GM12891 (cell line): ENCODE results near the gene PIBF1.
"Not testable (repeated sequence)": the region's sequence is repeated elsewhere in the genome, so short reads cannot be mapped to it uniquely, and the experiment has no call there.

Experiments used
- DNase-seq: peaks from one replicate; pipeline ENCODE4 v3.0.0; 2011; ENCODE audit warnings: low spot score; ENCODE audit not compliant: insufficient read length
- FAIRE-seq: peaks from 2 replicates; lab custom pipeline; 2011; peaks lifted over from hg19 to GRCh38; lab: Jason Lieb, UNC
- PAX5 ChIP-seq: IDR thresholded peaks from 2 replicates; pipeline ENCODE4 v1.6.1; 2011; ENCODE audit warnings: low read length, moderate library complexity, mild to moderate bottlenecking; ENCODE audit not compliant: insufficient read depth, severe bottlenecking
- POLR2A ChIP-seq: IDR thresholded peaks from 2 replicates; pipeline ENCODE4 v1.6.1; 2011; ENCODE audit warnings: low read depth, low read length, control low read depth
- POLR2AphosphoS5 ChIP-seq: IDR thresholded peaks from 2 replicates; pipeline ENCODE4 v1.6.1; 2011; ENCODE audit warnings: low read depth, low read length, control low read depth
- POU2F2 ChIP-seq: IDR thresholded peaks from 2 replicates; pipeline ENCODE4 v1.6.1; 2011; ENCODE audit warnings: low read depth, mild to moderate bottlenecking, control low read depth, low read length, moderate library complexity
- SPI1 ChIP-seq: IDR thresholded peaks from 2 replicates; pipeline ENCODE4 v1.6.1; 2011; ENCODE audit warnings: low read depth, low read length, control low read depth
- TAF1 ChIP-seq: IDR thresholded peaks from 2 replicates; pipeline ENCODE4 v1.6.1; 2011; ENCODE audit warnings: low read depth, low read length, control low read depth

Gene PIBF1

GRCh38 chr13:72889495-72889894 is 107.6 kb downstream of the PIBF1 start:
- DNase-seq, result no peak
- FAIRE-seq, result no peak
- TF ChIP-seq PAX5, result no peak
- no peak for TF ChIP-seq SPI1
- TF ChIP-seq POLR2A, result no peak
- no peak for TF ChIP-seq POLR2AphosphoS5
- no peak for TF ChIP-seq POU2F2
- TF ChIP-seq TAF1, result no peak

GRCh38 chr13:72890546-72890945 is 108.6 kb downstream of the PIBF1 start:
- FAIRE-seq, result no peak
- TF ChIP-seq PAX5 (no peak), POU2F2 (no peak), SPI1 (no peak), POLR2A (no peak), POLR2AphosphoS5 (no peak), TAF1 (no peak)
- no peak for DNase-seq

- no peak for FAIRE-seq
Measured at GRCh38 chr13:72891423-72891822, 109.5 kb downstream of the PIBF1 start.

GRCh38 chr13:72896869-72897268 is 114.9 kb downstream of the PIBF1 start:
- no peak for FAIRE-seq
- DNase-seq, result no peak
- TF ChIP-seq TAF1 (no peak), POLR2AphosphoS5 (no peak), POLR2A (no peak), PAX5 (no peak), SPI1 (no peak), POU2F2 (no peak)

More at GRCh38 chr13:72891423-72891822, 109.5 kb downstream of the PIBF1 start:
- no peak for DNase-seq
- no peak for TF ChIP-seq POLR2AphosphoS5
- no peak for TF ChIP-seq SPI1
- no peak for TF ChIP-seq POU2F2
- TF ChIP-seq TAF1, result no peak
- TF ChIP-seq POLR2A, result no peak
- no peak for TF ChIP-seq PAX5

- not testable (repeated sequence) for FAIRE-seq, DNase-seq
Measured at GRCh38 chr13:72901546-72901945, 119.6 kb downstream of the PIBF1 start.

GRCh38 chr13:72908416-72908815 is 126.5 kb downstream of the PIBF1 start:
- FAIRE-seq (no peak), DNase-seq (no peak)

GRCh38 chr13:72911981-72912380 is 130.0 kb downstream of the PIBF1 start:
- FAIRE-seq, result no peak
- no peak for DNase-seq
- TF ChIP-seq POLR2AphosphoS5 (no peak), POU2F2 (no peak), TAF1 (no peak), POLR2A (no peak), PAX5 (no peak), SPI1 (no peak)

More at GRCh38 chr13:72908416-72908815, 126.5 kb downstream of the PIBF1 start:
- no peak for TF ChIP-seq PAX5
- TF ChIP-seq SPI1, result no peak
- no peak for TF ChIP-seq POU2F2
- TF ChIP-seq TAF1, result no peak
- TF ChIP-seq POLR2A, result no peak
- TF ChIP-seq POLR2AphosphoS5, result no peak

- FAIRE-seq (no peak), DNase-seq (no peak)
- TF ChIP-seq TAF1, result no peak
- 0 out of 2 replicates have a peak, but pooled peaks have one; percentile 5 for TF ChIP-seq SPI1
Measured at GRCh38 chr13:72920097-72920496, 138.2 kb downstream of the PIBF1 start.

- no peak for FAIRE-seq
- DNase-seq, result no peak
- TF ChIP-seq PAX5 (no peak), POU2F2 (no peak), TAF1 (no peak), SPI1 (no peak), POLR2A (no peak), POLR2AphosphoS5 (no peak)
Measured at GRCh38 chr13:72931311-72931710, 149.4 kb downstream of the PIBF1 start.

- FAIRE-seq (no peak), DNase-seq (no peak)
- no peak for TF ChIP-seq POLR2A
- TF ChIP-seq SPI1, result no peak
- no peak for TF ChIP-seq PAX5
- TF ChIP-seq TAF1, result no peak
- TF ChIP-seq POLR2AphosphoS5, result no peak
- no peak for TF ChIP-seq POU2F2
Measured at GRCh38 chr13:72932250-72932649, 150.3 kb downstream of the PIBF1 start.

GRCh38 chr13:72946267-72946666 is 164.3 kb downstream of the PIBF1 start:
- not testable (repeated sequence) for FAIRE-seq, DNase-seq
